PC-9 (cell line): Measurements from ENCODE around the gene ETS1.

Experiments
- CTCF ChIP-seq: fragments of 200-600 bp; sonication (generic); conservative IDR thresholded peaks from 2 replicates; pipeline ENCODE4 v1.6.1; 2017; ENCODE audit warnings: mixed run types, antibody characterized with exemption, mild to moderate bottlenecking, moderate library complexity
- EZH2 ChIP-seq: fragments of 200-600 bp; sonication (generic); IDR thresholded peaks from 2 replicates; pipeline ENCODE4 v1.8.0; 2017; ENCODE audit warnings: antibody characterized with exemption, low read depth

DNA sequence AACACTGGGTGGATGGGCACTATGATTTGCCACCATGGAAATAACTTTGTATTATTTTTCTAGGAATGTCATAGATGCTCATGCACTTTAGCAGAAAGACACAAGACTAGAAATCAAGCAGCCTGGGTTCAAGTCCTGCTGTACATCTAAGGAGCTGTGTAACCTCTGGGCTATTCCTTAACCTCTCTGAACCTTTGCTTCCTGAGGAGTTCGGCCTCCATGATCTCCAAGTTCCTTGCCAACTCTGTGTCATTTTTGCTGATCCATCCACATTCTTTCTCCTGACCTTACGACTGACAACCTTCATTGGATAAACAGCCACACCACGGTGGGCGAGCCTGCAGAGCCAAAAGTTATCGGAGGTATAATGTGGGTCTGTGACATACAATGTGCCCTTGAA is 24.1 kb downstream of the ETS1 start:
- TF ChIP-seq EZH2: no peak
- TF ChIP-seq CTCF: no peak
